HEK293 (cell line): ENCODE data around the gene NIPSNAP2.

ENCODE experiments used
- EGR2 ChIP-seq: fragments of 450-650 bp; formaldehyde crosslinking; IDR thresholded peaks from 2 replicates; pipeline ENCODE4 v1.5.1; 2016; ENCODE audit warnings: low read depth, missing biosample characterization, missing genetic modification characterization
- GLI4 ChIP-seq: fragments of 450-650 bp; formaldehyde crosslinking; IDR thresholded peaks from 2 replicates; pipeline ENCODE4 v1.5.1; 2016; ENCODE audit warnings: missing biosample characterization, missing genetic modification characterization
- GLIS2 ChIP-seq: fragments of 450-650 bp; formaldehyde crosslinking; IDR thresholded peaks from 2 replicates; pipeline ENCODE4 v1.5.1; 2016; ENCODE audit warnings: missing biosample characterization, missing genetic modification characterization
- HOXC10 ChIP-seq: sonication (generic); formaldehyde crosslinking; IDR thresholded peaks from 2 replicates; pipeline ENCODE4 v1.8.1; 2023; ENCODE audit warnings: mild to moderate bottlenecking, missing genetic modification reagents
- KLF10 ChIP-seq: fragments of 450-650 bp; IDR thresholded peaks from 2 replicates; pipeline ENCODE4 v1.5.1; 2018; ENCODE audit warnings: missing biosample characterization, mild to moderate bottlenecking, missing genetic modification characterization
- KLF16 ChIP-seq: fragments of 450-650 bp; formaldehyde crosslinking; IDR thresholded peaks from 2 replicates; pipeline ENCODE4 v1.5.1; 2017; ENCODE audit warnings: missing biosample characterization, missing genetic modification characterization
- KLF9 ChIP-seq: fragments of 450-650 bp; formaldehyde crosslinking; IDR thresholded peaks from 2 replicates; pipeline ENCODE4 v1.5.1; 2016; ENCODE audit warnings: missing biosample characterization, missing genetic modification characterization, low read depth
- OVOL3 ChIP-seq: fragments of 450-650 bp; formaldehyde crosslinking; IDR thresholded peaks from 2 replicates; pipeline ENCODE4 v1.5.1; 2016; ENCODE audit warnings: missing biosample characterization, missing genetic modification characterization
- PRDM4 ChIP-seq: fragments of 450-650 bp; formaldehyde crosslinking; IDR thresholded peaks from 2 replicates; pipeline ENCODE4 v1.5.1; 2017; ENCODE audit warnings: missing biosample characterization, missing genetic modification characterization
- SETDB1 ChIP-seq: IDR thresholded peaks from one replicate; pipeline ENCODE4 v1.6.1; 2017; ENCODE audit warnings: mild to moderate bottlenecking, low read length, moderate library complexity, mixed read lengths; ENCODE audit not compliant: insufficient read length
- ZBTB21 ChIP-seq: fragments of 450-650 bp; formaldehyde crosslinking; IDR thresholded peaks from 2 replicates; pipeline ENCODE4 v1.5.1; 2017; ENCODE audit warnings: missing biosample characterization, missing genetic modification characterization
- ZBTB48 ChIP-seq: fragments of 450-650 bp; formaldehyde crosslinking; IDR thresholded peaks from 2 replicates; pipeline ENCODE4 v1.5.1; 2016; ENCODE audit warnings: missing biosample characterization, missing genetic modification characterization
- ZBTB49 ChIP-seq: fragments of 450-650 bp; formaldehyde crosslinking; IDR thresholded peaks from 2 replicates; pipeline ENCODE4 v1.5.1; 2016; ENCODE audit warnings: missing biosample characterization, missing genetic modification characterization, low read depth
- ZBTB8A ChIP-seq: fragments of 450-650 bp; formaldehyde crosslinking; IDR thresholded peaks from 2 replicates; pipeline ENCODE4 v1.5.1; 2016; ENCODE audit warnings: missing biosample characterization, missing genetic modification characterization
- ZFP41 ChIP-seq: fragments of 450-650 bp; formaldehyde crosslinking; IDR thresholded peaks from 2 replicates; pipeline ENCODE4 v1.5.1; 2016; ENCODE audit warnings: missing biosample characterization, missing genetic modification characterization, borderline replicate concordance
- ZNF10 ChIP-seq: fragments of 450-650 bp; formaldehyde crosslinking; IDR thresholded peaks from 2 replicates; pipeline ENCODE4 v1.5.1; 2017; ENCODE audit warnings: missing biosample characterization, missing genetic modification characterization
- ZNF121 ChIP-seq: fragments of 450-650 bp; formaldehyde crosslinking; IDR thresholded peaks from 2 replicates; pipeline ENCODE4 v1.5.1; 2016; ENCODE audit warnings: missing biosample characterization, missing genetic modification characterization
- ZNF138 ChIP-seq: fragments of 450-650 bp; formaldehyde crosslinking; IDR thresholded peaks from 2 replicates; pipeline ENCODE4 v1.5.1; 2016; ENCODE audit warnings: missing biosample characterization, missing genetic modification characterization, borderline replicate concordance
- ZNF140 ChIP-seq: fragments of 450-650 bp; formaldehyde crosslinking; IDR thresholded peaks from 2 replicates; pipeline ENCODE4 v1.5.1; 2016; ENCODE audit warnings: missing biosample characterization, missing genetic modification characterization
- ZNF175 ChIP-seq: fragments of 450-650 bp; formaldehyde crosslinking; IDR thresholded peaks from 2 replicates; pipeline ENCODE4 v1.5.1; 2016; ENCODE audit warnings: missing biosample characterization, missing genetic modification characterization
- ZNF239 ChIP-seq: fragments of 450-650 bp; formaldehyde crosslinking; IDR thresholded peaks from 2 replicates; pipeline ENCODE4 v1.5.1; 2016; ENCODE audit warnings: missing biosample characterization, missing genetic modification characterization
- ZNF37A ChIP-seq: fragments of 450-650 bp; IDR thresholded peaks from 2 replicates; pipeline ENCODE4 v1.5.1; 2018; ENCODE audit warnings: missing biosample characterization, missing genetic modification characterization
- ZNF391 ChIP-seq: fragments of 450-650 bp; formaldehyde crosslinking; IDR thresholded peaks from 2 replicates; pipeline ENCODE4 v1.5.1; 2016; ENCODE audit warnings: low read depth, missing biosample characterization, missing genetic modification characterization, borderline replicate concordance
- ZNF544 ChIP-seq: fragments of 450-650 bp; formaldehyde crosslinking; IDR thresholded peaks from 2 replicates; pipeline ENCODE4 v1.5.0; 2017; ENCODE audit warnings: missing biosample characterization, missing genetic modification characterization
- ZNF596 ChIP-seq: fragments of 450-650 bp; IDR thresholded peaks from 2 replicates; pipeline ENCODE4 v1.5.0; 2018; ENCODE audit warnings: missing biosample characterization, mild to moderate bottlenecking, missing genetic modification characterization, moderate library complexity
- ZNF837 ChIP-seq: fragments of 450-650 bp; formaldehyde crosslinking; IDR thresholded peaks from 2 replicates; pipeline ENCODE4 v1.5.1; 2016; ENCODE audit warnings: missing biosample characterization, missing genetic modification characterization
- ZXDB ChIP-seq: fragments of 450-650 bp; formaldehyde crosslinking; IDR thresholded peaks from 2 replicates; pipeline ENCODE4 v1.5.1; 2016; ENCODE audit warnings: missing biosample characterization, missing genetic modification characterization
- TF ChIP-seq, protein P1 (sequence below): fragments of 450-650 bp; formaldehyde crosslinking; IDR thresholded peaks from 2 replicates; pipeline ENCODE4 v1.5.1; 2016; ENCODE audit warnings: missing biosample characterization, missing genetic modification characterization
- TF ChIP-seq, protein P2 (sequence below): fragments of 450-650 bp; IDR thresholded peaks from 2 replicates; pipeline ENCODE4 v1.5.1; 2018; ENCODE audit warnings: missing biosample characterization, mild to moderate bottlenecking, missing genetic modification characterization
- TF ChIP-seq, protein P3 (sequence below): sonication (generic); formaldehyde crosslinking; IDR thresholded peaks from 2 replicates; pipeline ENCODE4 v1.8.1; 2022; ENCODE audit warnings: mild to moderate bottlenecking, moderate library complexity, missing genetic modification reagents
- TF ChIP-seq, protein P4 (sequence below): fragments of 450-650 bp; formaldehyde crosslinking; IDR thresholded peaks from 2 replicates; pipeline ENCODE4 v1.5.1; 2016; ENCODE audit warnings: missing biosample characterization, missing genetic modification characterization

Gene NIPSNAP2

DNA sequence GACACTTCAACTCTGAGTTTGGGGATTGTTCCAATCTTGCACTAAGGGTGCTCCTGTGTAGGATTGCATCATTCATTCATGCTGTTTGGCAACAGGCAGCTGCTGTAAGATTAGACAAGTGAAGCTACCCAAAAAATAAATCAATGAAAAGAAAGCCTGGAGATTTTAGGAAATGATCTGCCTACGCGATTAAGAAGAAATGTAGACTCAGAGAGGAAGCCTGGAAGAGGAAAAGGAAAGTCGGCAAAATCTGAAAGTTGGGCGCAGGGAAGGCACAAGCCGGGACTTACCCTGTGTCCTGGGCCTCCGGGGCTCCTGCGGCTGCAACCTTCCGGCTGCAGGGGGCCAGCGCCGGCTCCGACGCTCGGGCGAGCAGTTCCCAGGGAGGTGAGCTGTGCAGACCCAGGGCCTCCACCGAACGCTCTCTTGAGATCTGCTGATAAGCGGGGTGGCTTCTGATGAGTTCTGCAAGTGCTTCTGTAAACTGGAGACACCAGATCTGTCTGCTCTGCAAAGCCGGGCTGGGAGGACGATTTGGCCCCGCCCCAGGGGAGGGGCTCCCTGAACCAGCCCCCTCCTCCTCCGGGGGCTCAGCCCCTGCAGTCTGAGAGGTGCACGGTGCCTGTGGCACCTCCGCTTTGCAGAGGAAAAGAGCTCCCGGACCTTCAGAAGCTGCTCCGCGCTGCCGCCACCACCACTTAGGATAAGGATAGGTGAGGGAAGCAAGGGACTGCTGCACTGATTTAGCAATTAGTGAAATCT lies 69.5 kb downstream of the NIPSNAP2 start (continued):
- no peak for TF ChIP-seq HOXC10 (CRISPR knock-in tag)
- no peak for TF ChIP-seq ZNF37A (tag by site-specific recombination)
- peak; percentile 97 for TF ChIP-seq ZXDB (tag by site-specific recombination)
- no peak for TF ChIP-seq ZBTB49
- TF ChIP-seq ZNF140, result no peak
- TF ChIP-seq, protein P1, sequence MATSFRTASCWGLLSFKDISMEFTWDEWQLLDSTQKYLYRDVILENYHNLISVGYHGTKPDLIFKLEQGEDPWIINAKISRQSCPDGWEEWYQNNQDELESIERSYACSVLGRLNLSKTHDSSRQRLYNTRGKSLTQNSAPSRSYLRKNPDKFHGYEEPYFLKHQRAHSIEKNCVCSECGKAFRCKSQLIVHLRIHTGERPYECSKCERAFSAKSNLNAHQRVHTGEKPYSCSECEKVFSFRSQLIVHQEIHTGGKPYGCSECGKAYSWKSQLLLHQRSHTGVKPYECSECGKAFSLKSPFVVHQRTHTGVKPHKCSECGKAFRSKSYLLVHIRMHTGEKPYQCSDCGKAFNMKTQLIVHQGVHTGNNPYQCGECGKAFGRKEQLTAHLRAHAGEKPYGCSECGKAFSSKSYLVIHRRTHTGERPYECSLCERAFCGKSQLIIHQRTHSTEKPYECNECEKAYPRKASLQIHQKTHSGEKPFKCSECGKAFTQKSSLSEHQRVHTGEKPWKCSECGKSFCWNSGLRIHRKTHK (tag by site-specific recombination), result no peak
- TF ChIP-seq OVOL3 (tag by site-specific recombination), result no peak
- TF ChIP-seq ZNF175 (tag by site-specific recombination), result no peak
- TF ChIP-seq, protein P2, sequence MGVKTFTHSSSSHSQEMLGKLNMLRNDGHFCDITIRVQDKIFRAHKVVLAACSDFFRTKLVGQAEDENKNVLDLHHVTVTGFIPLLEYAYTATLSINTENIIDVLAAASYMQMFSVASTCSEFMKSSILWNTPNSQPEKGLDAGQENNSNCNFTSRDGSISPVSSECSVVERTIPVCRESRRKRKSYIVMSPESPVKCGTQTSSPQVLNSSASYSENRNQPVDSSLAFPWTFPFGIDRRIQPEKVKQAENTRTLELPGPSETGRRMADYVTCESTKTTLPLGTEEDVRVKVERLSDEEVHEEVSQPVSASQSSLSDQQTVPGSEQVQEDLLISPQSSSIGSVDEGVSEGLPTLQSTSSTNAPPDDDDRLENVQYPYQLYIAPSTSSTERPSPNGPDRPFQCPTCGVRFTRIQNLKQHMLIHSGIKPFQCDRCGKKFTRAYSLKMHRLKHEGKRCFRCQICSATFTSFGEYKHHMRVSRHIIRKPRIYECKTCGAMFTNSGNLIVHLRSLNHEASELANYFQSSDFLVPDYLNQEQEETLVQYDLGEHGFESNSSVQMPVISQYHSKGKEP (tag by site-specific recombination), result peak; percentile 27; the same call in 1 of the 2 replicates
- no peak for TF ChIP-seq ZNF837 (tag by site-specific recombination)
- TF ChIP-seq GLIS2 (tag by site-specific recombination), result peak; percentile 78; the same call in 1 of the 2 replicates
- TF ChIP-seq ZNF544 (tag by site-specific recombination), result no peak
- TF ChIP-seq ZNF121 (tag by site-specific recombination), result no peak
- no peak for TF ChIP-seq KLF16 (tag by site-specific recombination)
- no peak for TF ChIP-seq ZNF596 (tag by site-specific recombination)
- peak; percentile 60; the same call in 1 of the 2 replicates for TF ChIP-seq ZBTB8A (tag by site-specific recombination)
- TF ChIP-seq, protein P3, sequence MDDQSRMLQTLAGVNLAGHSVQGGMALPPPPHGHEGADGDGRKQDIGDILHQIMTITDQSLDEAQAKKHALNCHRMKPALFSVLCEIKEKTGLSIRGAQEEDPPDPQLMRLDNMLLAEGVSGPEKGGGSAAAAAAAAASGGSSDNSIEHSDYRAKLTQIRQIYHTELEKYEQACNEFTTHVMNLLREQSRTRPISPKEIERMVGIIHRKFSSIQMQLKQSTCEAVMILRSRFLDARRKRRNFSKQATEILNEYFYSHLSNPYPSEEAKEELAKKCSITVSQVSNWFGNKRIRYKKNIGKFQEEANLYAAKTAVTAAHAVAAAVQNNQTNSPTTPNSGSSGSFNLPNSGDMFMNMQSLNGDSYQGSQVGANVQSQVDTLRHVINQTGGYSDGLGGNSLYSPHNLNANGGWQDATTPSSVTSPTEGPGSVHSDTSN (CRISPR knock-in tag), result 0 out of 2 replicates have a peak, but pooled peaks have one; percentile 23
- TF ChIP-seq GLI4, result no peak
- TF ChIP-seq, protein P4, sequence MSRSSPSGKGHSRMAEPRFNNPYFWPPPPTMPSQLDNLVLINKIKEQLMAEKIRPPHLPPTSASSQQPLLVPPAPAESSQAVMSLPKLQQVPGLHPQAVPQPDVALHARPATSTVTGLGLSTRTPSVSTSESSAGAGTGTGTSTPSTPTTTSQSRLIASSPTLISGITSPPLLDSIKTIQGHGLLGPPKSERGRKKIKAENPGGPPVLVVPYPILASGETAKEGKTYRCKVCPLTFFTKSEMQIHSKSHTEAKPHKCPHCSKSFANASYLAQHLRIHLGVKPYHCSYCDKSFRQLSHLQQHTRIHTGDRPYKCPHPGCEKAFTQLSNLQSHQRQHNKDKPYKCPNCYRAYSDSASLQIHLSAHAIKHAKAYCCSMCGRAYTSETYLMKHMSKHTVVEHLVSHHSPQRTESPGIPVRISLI (tag by site-specific recombination), result no peak
- TF ChIP-seq ZBTB48 (tag by site-specific recombination), result no peak
- no peak for TF ChIP-seq KLF9 (tag by site-specific recombination)
- no peak for TF ChIP-seq EGR2 (tag by site-specific recombination)
- TF ChIP-seq KLF10, result no peak
- no peak for TF ChIP-seq ZNF10 (tag by site-specific recombination)
- TF ChIP-seq ZNF391 (tag by site-specific recombination), result no peak
- TF ChIP-seq ZBTB21 (tag by site-specific recombination), result no peak
- no peak for TF ChIP-seq PRDM4
- TF ChIP-seq SETDB1, result no peak
- no peak for TF ChIP-seq ZNF239 (tag by site-specific recombination)
- no peak for TF ChIP-seq ZFP41 (tag by site-specific recombination)
- TF ChIP-seq ZNF138 (tag by site-specific recombination), result no peak
